HEK293T (cell line): ENCODE results near the gene ADGRE3.

Experiments used
- CTCF ChIA-PET: fragments of 350-600 bp; formaldehyde crosslinking; extraction: SDS; loops from one replicate; lab custom pipeline; 2021; ENCODE audit warnings: antibody characterized with exemption, inconsistent platforms; lab: Yijun Ruan, JAX
- POLR2A ChIA-PET: fragments of 350-600 bp; formaldehyde crosslinking; extraction: SDS; loops from one replicate; lab custom pipeline; 2020; ENCODE audit warnings: antibody characterized with exemption, inconsistent platforms; lab: Yijun Ruan, JAX
- DNase-seq: peaks from one replicate; pipeline ENCODE4 v3.0.0; 2012; ENCODE audit warnings: mixed read lengths; ENCODE audit errors: extremely low spot score
- ARNT ChIP-seq: fragments of 450-650 bp; IDR thresholded peaks from 2 replicates; pipeline ENCODE4 v1.6.1; 2017; ENCODE audit warnings: mild to moderate bottlenecking
- BHLHE40 ChIP-seq: fragments of 450-650 bp; IDR thresholded peaks from 2 replicates; pipeline ENCODE4 v1.6.1; 2016; ENCODE audit warnings: mild to moderate bottlenecking, moderate library complexity, borderline replicate concordance
- CTBP1 ChIP-seq: fragments of 450-650 bp; IDR thresholded peaks from 2 replicates; pipeline ENCODE4 v1.6.1; 2016; ENCODE audit warnings: borderline replicate concordance
- ELF4 ChIP-seq: fragments of 450-650 bp; IDR thresholded peaks from 2 replicates; pipeline ENCODE4 v1.6.1; 2017; ENCODE audit warnings: antibody characterized with exemption
- FOXA1 ChIP-seq: fragments of 450-650 bp; IDR thresholded peaks from 2 replicates; pipeline ENCODE4 v1.6.1; 2016; ENCODE audit warnings: mild to moderate bottlenecking
- FOXK2 ChIP-seq: fragments of 450-650 bp; IDR thresholded peaks from 2 replicates; pipeline ENCODE4 v1.6.1; 2016; ENCODE audit warnings: mild to moderate bottlenecking
- FOXM1 ChIP-seq: fragments of 450-650 bp; IDR thresholded peaks from 2 replicates; pipeline ENCODE4 v1.6.1; 2017; ENCODE audit warnings: mild to moderate bottlenecking, borderline replicate concordance
- HDGF ChIP-seq: fragments of 450-650 bp; IDR thresholded peaks from 2 replicates; pipeline ENCODE4 v1.6.1; 2017; ENCODE audit warnings: antibody characterized with exemption, borderline replicate concordance
- L3MBTL2 ChIP-seq: fragments of 450-650 bp; conservative IDR thresholded peaks from 2 replicates; pipeline ENCODE4 v1.6.1; 2016; ENCODE audit warnings: mild to moderate bottlenecking
- LEF1 ChIP-seq: fragments of 450-650 bp; IDR thresholded peaks from 2 replicates; pipeline ENCODE4 v1.6.1; 2017; ENCODE audit warnings: mild to moderate bottlenecking, borderline replicate concordance
- NFRKB ChIP-seq: fragments of 450-650 bp; IDR thresholded peaks from 2 replicates; pipeline ENCODE4 v1.6.1; 2016; ENCODE audit warnings: mild to moderate bottlenecking, moderate library complexity
- PKNOX1 ChIP-seq: fragments of 450-650 bp; IDR thresholded peaks from 2 replicates; pipeline ENCODE4 v1.6.1; 2016
- SP1 ChIP-seq: fragments of 450-650 bp; IDR thresholded peaks from 2 replicates; pipeline ENCODE4 v1.6.1; 2017
- SUZ12 ChIP-seq: fragments of 450-650 bp; IDR thresholded peaks from 2 replicates; pipeline ENCODE4 v1.6.1; 2016; ENCODE audit warnings: mild to moderate bottlenecking
- TARDBP ChIP-seq: fragments of 450-650 bp; IDR thresholded peaks from 2 replicates; pipeline ENCODE4 v1.6.1; 2016
- ZNF384 ChIP-seq: fragments of 450-650 bp; IDR thresholded peaks from 2 replicates; pipeline ENCODE4 v1.6.1; 2016

Gene ADGRE3

GRCh38 chr19:14577885-14578427 lies 96.7 kb downstream of the ADGRE3 start:
- ChIA-PET CTCF (interaction anchor here (0.6 kb wide), 1 partner anchor 113 kb away, joined by 6 read pairs; no protein-coding TSS in a partner anchor), POLR2A (no interaction called here)
- no peak for DNase-seq
- TF ChIP-seq L3MBTL2: no peak
- no peak for TF ChIP-seq FOXM1
- no peak for TF ChIP-seq SUZ12
- no peak for TF ChIP-seq ARNT
- no peak for TF ChIP-seq LEF1
- no peak for TF ChIP-seq ELF4
- TF ChIP-seq BHLHE40: no peak
- TF ChIP-seq ZNF384: no peak
- TF ChIP-seq TARDBP: no peak

- TF ChIP-seq HDGF (no peak), NFRKB (no peak), FOXK2 (no peak), PKNOX1 (no peak), CTBP1 (no peak), ZNF384 (no peak), TARDBP (no peak), SP1 (no peak)
- CTCF ChIA-PET: interaction anchor here (0.6 kb wide), 1 partner anchor 289 kb away, joined by 4 read pairs; no protein-coding TSS in a partner anchor
- POLR2A ChIA-PET: no interaction called here
- no peak for DNase-seq
Observed at GRCh38 chr19:14577264-14577663, 97.4 kb downstream of the ADGRE3 start.

GRCh38 chr19:14576363-14576762 lies 98.3 kb downstream of the ADGRE3 start:
- no peak for DNase-seq
- ChIA-PET POLR2A (no interaction called here), CTCF (no interaction called here)
- no peak for TF ChIP-seq ELF4

- POLR2A ChIA-PET: interaction anchor here (2.5 kb wide), 1 partner anchor 114 kb away, joined by 16 read pairs; the partner anchor contains the start of gene ZNF333
- TF ChIP-seq NFRKB (no peak), SUZ12 (no peak), L3MBTL2 (no peak), BHLHE40 (no peak), ARNT (no peak), TARDBP (no peak), ZNF384 (no peak), LEF1 (no peak), CTBP1 (no peak), FOXK2 (no peak), ELF4 (no peak), FOXM1 (no peak), SP1 (no peak)
- DNase-seq: no peak
- CTCF ChIA-PET: interaction anchor here (2.0 to 3.8 kb wide), 2 partner anchors 110 to 113 kb away, joined by 7 to 51 read pairs; no protein-coding TSS in a partner anchor
Observed at GRCh38 chr19:14575428-14575980, 99.1 kb downstream of the ADGRE3 start.

- DNase-seq: peak; percentile 90
- TF ChIP-seq ZNF384 (no peak), FOXM1 (no peak), CTBP1 (no peak), NFRKB (no peak), FOXK2 (no peak), L3MBTL2 (peak; percentile 49), ARNT (no peak), PKNOX1 (peak; percentile 40; the same call in 1 of the 2 replicates), TARDBP (no peak), HDGF (no peak), LEF1 (no peak), FOXA1 (no peak), SUZ12 (no peak), BHLHE40 (no peak), SP1 (no peak), ELF4 (peak; percentile 72)
- ChIA-PET POLR2A (interaction anchor here (0.6 to 2.4 kb wide), 8 partner anchors 8 to 120 kb away, joined by 3 to 10 read pairs (median 3); partner anchors contain the start of gene ZNF333), CTCF (interaction anchor here (0.5 to 3.8 kb wide), 5 partner anchors 9 to 224 kb away, joined by 3 to 51 read pairs (median 3); no protein-coding TSS in a partner anchor)
Observed at GRCh38 chr19:14571695-14572490, 102.8 kb downstream of the ADGRE3 start, which contains the start of gene NDUFB7. TSS of gene NDUFB7 (minus strand) at chr19:14572066. CDS start at chr19:14572000, 66 bp downstream.

- DNase-seq: no peak
- TF ChIP-seq SP1: no peak
- TF ChIP-seq BHLHE40: no peak
- TF ChIP-seq CTBP1: no peak
- TF ChIP-seq HDGF: no peak
- no peak for TF ChIP-seq NFRKB
- TF ChIP-seq TARDBP: no peak
- TF ChIP-seq FOXK2: no peak
- TF ChIP-seq FOXM1: no peak
- TF ChIP-seq ZNF384: no peak
- TF ChIP-seq ELF4: no peak
- TF ChIP-seq SUZ12: no peak
- no peak for TF ChIP-seq PKNOX1
- no peak for TF ChIP-seq LEF1
- TF ChIP-seq L3MBTL2: no peak
- no peak for TF ChIP-seq FOXA1
- no peak for TF ChIP-seq ARNT
- POLR2A ChIA-PET: interaction anchor here (1.6 to 2.4 kb wide), 2 partner anchors 53 to 119 kb away, joined by 3 to 10 read pairs; partner anchors contain the start of gene ZNF333
- CTCF ChIA-PET: interaction anchor here (1.0 to 1.6 kb wide), 2 partner anchors 8 to 14 kb away, joined by 3 to 4 read pairs; no protein-coding TSS in a partner anchor
Observed at GRCh38 chr19:14570864-14571527, 103.6 kb downstream of the ADGRE3 start.
